ENCODE results near the gene DCTN5. TPM values are rescaled to one million over a fixed set of nuclear protein-coding genes. Genes with fewer than 3 reads are reported as not detected.

The DCTN5 gene
- total and polyA plus RNA-seq, 2 of the 13 experiments (the other 11 are each of a cell fraction or from before 2014, with no cell fraction given): 105 to 207 TPM

DNA sequence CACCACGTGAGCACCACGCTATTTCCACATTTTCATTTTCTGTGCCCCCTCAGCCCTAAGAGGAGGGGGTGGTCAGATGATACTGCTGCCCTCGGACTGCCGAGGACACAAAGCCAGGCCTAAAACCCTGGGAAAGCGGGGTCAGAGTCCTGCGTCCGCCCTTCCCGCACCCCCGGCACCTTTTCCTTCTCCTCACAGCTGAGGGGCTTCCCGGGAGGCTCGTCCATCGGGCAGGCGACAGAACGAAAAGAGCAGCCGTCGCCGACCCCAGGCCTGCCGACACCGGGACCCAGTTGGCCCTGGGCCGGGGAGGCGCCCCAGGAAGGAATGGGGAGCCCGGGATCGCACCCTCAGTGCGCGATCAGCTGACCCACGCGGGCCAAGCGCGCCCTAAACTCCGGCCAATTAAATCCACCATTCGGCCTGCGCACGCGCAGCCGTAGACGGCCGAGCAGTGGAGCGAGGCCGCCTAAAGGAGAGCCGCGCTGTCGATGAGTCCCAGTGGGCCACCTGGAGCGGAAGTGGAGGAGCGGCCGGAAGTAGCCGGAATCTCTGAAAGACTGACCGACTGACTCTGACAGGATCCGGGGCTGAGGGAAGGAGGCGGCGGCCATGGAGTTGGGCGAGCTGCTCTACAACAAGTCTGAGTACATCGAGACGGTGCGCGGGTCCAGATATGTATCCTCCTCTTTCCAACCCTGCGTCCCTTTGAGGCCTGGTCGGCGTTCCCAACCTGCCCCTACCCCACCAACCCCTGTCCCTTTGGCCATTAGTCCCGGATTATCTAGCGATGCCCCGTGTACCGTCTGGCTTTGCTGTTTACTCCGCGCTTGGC, at the start of gene DCTN5, which contains the start of gene PALB2 (continued):
- TF ChIP-seq ZNF781 (CRISPR knock-in tag; IDR thresholded peaks at IDR 0.05; ENCODE audit: borderline replicate concordance, not compliant biosample characterization) (peak; percentile 99), TSC22D2 (CRISPR knock-in tag; IDR thresholded peaks at IDR 0.05; ENCODE audit: borderline replicate concordance) (peak; percentile 86; the same call in 1 of the 2 replicates), ONECUT2 (CRISPR knock-in tag; IDR thresholded peaks at IDR 0.05) (peak; percentile 64), JUNB (CRISPR knock-in tag; IDR thresholded peaks at IDR 0.05; ENCODE audit: borderline replicate concordance) (no peak), ZNF501 (CRISPR knock-in tag; IDR thresholded peaks at IDR 0.05) (peak; percentile 97), MEF2D (CRISPR knock-in tag; IDR thresholded peaks at IDR 0.05) (peak; percentile 86), ZBTB4 (CRISPR knock-in tag; IDR thresholded peaks at IDR 0.05; ENCODE audit: borderline replicate concordance) (peak; percentile 91; the same call in 1 of the 2 replicates), ZNF773 (CRISPR knock-in tag; IDR thresholded peaks at IDR 0.05; ENCODE audit: borderline replicate concordance) (peak; percentile 93), ZNF512B (CRISPR knock-in tag; IDR thresholded peaks at IDR 0.05; ENCODE audit: borderline replicate concordance) (no peak), ZNF335 (CRISPR knock-in tag; IDR thresholded peaks at IDR 0.05) (peak; percentile 89), ZNF331 (CRISPR knock-in tag; IDR thresholded peaks at IDR 0.05) (peak; percentile 78), ELF3 (CRISPR knock-in tag; IDR thresholded peaks at IDR 0.05) (peak; percentile 92), POLR2AphosphoS5 (IDR thresholded peaks at IDR 0.05; ENCODE audit: low read depth, low read length) (peak; percentile 95), MYC (CRISPR knock-in tag; IDR thresholded peaks at IDR 0.05; ENCODE audit: borderline replicate concordance) (peak; percentile 97), ZNF205 (CRISPR knock-in tag; IDR thresholded peaks at IDR 0.05) (peak; percentile 83; the same call in 1 of the 2 replicates), E2F5 (CRISPR knock-in tag; conservative IDR thresholded peaks at IDR 0.05) (peak; percentile 91), HNF1B (CRISPR knock-in tag; IDR thresholded peaks at IDR 0.05) (peak; percentile 96)
- TF ChIP-seq, protein P1, sequence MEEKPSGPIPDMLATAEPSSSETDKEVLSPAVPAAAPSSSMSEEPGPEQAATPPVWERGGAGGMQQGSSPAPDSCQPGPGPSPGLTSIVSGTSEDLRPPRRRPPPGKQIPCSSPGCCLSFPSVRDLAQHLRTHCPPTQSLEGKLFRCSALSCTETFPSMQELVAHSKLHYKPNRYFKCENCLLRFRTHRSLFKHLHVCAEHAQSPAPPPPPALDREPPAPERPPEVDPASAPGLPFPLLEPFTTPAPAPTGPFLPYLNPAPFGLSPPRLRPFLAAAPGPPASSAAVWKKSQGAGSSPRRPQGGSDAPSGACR (CRISPR knock-in tag; IDR thresholded peaks at IDR 0.05): peak; percentile 51; the same call in 1 of the 2 replicates
